ENCODE measurements around the gene STX16.

Gene STX16

DNA sequence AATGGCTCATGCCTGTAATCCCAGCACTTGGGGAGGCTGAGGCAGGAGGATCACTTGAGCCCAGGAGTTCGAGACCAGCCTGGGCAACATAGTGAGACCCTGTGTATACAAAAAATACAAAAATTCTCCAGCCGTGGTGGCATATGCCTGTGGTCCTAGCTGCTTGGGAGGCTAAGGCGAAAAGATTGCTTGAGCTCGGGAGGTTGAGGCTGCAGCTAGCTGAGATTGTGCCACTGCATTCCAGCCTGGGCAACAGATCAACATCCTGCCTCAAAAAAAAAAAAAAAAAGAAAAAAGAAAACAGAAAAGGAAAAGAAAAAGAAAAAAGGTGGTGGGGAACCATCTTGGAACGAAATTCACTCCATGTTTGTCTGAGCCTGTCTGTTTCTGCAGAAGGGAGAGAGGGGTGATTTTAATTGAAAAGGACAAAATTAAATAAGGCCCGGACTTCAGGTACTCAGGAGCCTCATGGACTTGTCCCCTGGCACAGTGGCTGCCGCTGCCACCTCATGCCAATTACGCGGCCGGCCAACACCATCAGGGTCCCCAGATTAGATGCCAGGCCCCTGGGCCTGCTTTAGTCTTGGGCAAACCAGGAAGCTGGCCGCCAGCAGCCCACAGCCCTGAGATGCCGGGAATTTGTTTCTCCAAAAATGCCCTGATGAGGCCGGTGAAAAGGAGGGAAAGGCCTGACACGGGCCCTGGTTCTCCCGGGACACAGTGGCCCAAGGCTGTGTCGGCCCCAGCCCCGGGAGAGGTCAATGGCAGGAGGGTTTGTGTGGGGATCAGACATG is 37.8 kb upstream of the STX16 start:
- Mint-ChIP-seq H3K27ac (no peak overlapping the region), H3K4me1 (no peaks in the 10 kb centered on the region), H3K4me3 (no peak overlapping the region), H3K9me3 (peaks cover 4% of the 10 kb centered on the region), H3K27me3 (peaks cover 16% of the 10 kb centered on the region), H3K36me3 (peaks cover 3% of the 10 kb centered on the region)
- ATAC-seq (ENCODE audit: low read depth) (no peak), DNase-seq (ENCODE audit: low spot score in 2 of 2) (no peak)

DNA sequence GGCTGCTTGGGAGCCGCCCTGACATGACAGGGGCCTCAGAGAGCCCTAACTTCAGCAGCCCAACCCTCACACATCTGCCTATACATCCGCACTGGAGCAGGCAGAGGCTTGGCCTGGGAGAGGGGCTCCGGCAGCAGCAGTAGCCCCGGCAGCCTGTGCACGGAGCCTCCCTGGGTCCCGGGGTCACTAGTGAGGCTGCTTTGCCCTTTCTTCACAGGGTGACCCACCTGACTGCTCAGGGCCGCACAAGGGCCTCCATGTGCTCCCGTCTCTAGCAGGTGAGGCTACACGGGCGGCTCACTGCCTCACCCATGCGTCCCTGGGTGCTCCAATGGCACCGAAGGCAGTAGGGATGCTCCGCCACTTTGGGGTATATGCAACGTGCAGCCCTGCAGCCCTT is 36.7 kb upstream of the STX16 start:
- H3K4me3 Mint-ChIP-seq, result no peak overlapping the region
- no peak overlapping the region for H3K27ac Mint-ChIP-seq
- no peaks in the 10 kb centered on the region for H3K4me1 Mint-ChIP-seq
- peaks cover 19% of the 10 kb centered on the region for H3K27me3 Mint-ChIP-seq
- ATAC-seq (ENCODE audit: low read depth) (no peak), DNase-seq (ENCODE audit: low spot score in 2 of 2) (no peak)
- H3K9me3 Mint-ChIP-seq, result peaks cover 4% of the 10 kb centered on the region
- H3K36me3 Mint-ChIP-seq, result peaks cover 3% of the 10 kb centered on the region

DNA sequence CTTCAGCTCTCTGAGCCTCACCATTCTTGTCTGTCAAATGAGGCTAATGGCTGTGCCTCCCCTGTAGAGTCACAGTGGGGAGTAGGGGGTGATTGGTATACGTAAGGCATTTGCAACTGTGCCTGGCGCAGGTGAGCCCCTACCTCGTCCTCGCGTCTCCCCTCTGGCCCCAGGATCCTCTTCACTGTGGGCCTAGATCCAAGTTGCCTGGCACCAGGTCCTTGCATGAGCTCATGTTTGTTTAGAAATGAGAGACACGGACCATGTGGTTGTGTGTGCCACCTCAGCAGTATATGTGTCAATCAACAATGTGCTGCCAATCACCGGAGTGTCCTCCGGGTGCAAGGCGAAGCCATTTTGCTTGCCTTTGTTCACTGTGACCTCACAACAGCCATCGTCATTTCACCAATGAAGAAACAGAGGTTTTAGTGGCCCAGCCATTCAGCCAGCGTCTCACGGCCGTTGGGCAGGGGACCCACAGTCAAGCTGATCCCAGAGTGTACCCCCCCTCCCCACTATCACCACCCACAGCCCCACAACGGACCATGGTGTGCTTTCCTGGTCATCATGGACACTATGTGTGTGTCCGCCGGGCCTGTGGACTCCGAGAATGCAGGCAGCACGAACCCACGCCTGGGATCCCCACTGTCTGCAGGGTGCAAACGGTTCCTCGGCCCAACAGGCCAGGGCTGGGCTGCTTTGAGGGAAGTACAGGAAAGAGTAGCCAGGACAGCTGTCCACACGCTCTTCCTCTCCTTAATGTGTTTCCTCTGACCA is 35.9 kb upstream of the STX16 start:
- peaks cover 4% of the 10 kb centered on the region for H3K9me3 Mint-ChIP-seq
- peaks cover 3% of the 10 kb centered on the region for H3K36me3 Mint-ChIP-seq
- DNase-seq (ENCODE audit: low spot score in 2 of 2) (no peak), ATAC-seq (ENCODE audit: low read depth) (no peak)
- H3K27ac Mint-ChIP-seq, result no peak overlapping the region
- H3K27me3 Mint-ChIP-seq, result peaks cover 21% of the 10 kb centered on the region
- H3K4me3 Mint-ChIP-seq, result no peak overlapping the region
- no peaks in the 10 kb centered on the region for H3K4me1 Mint-ChIP-seq

DNA sequence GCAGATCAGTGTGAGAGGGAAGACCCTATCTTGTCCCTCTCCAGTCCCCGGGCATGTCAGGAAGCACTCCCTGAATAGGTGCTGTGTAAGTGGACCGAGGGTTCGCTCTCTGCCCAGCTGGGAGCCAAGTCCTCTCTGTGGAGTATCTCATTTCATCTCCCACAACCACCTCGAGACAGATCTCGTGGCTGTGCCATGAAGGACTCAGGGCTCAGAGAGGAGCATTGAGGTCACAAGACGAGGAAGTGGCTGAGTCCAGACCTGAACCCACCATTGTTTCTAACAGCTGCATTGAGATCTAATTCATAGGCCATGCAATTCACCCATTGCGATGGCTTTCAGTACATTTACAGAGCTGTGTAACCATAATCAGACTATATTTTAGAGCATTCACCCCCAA is 34.7 kb upstream of the STX16 start:
- no peaks in the 10 kb centered on the region for H3K4me1 Mint-ChIP-seq
- H3K4me3 Mint-ChIP-seq, result no peak overlapping the region
- peaks cover 3% of the 10 kb centered on the region for H3K36me3 Mint-ChIP-seq
- ATAC-seq (ENCODE audit: low read depth) (no peak), DNase-seq (ENCODE audit: low spot score in 2 of 2) (no peak)
- peaks cover 4% of the 10 kb centered on the region for H3K9me3 Mint-ChIP-seq
- H3K27me3 Mint-ChIP-seq, result peaks cover 23% of the 10 kb centered on the region
- no peak overlapping the region for H3K27ac Mint-ChIP-seq

DNA sequence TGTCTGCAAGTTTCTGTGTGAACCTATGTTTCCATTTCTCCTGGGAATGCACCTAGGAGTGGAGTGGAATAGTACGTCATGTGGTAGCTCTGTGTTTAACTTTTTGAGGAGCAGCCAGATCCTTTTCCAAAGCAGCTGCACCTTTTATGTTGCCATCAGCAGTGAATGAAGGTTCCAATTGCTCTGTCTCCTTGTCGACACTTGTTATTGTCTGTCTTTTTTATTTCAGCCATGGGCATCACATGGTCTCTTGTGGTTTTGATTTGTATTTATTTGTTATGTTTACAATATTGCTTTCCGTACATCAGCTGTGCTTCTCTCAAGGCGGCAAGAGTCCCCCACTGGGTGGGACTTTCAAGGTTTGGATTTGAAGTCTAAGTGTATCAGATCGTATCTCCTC is 33.9 kb upstream of the STX16 start:
- H3K9me3 Mint-ChIP-seq, result peaks cover 4% of the 10 kb centered on the region
- H3K27me3 Mint-ChIP-seq, result peaks cover 27% of the 10 kb centered on the region
- no peak overlapping the region for H3K4me3 Mint-ChIP-seq
- DNase-seq (ENCODE audit: low spot score in 2 of 2) (no peak), ATAC-seq (ENCODE audit: low read depth) (no peak)
- no peaks in the 10 kb centered on the region for H3K4me1 Mint-ChIP-seq
- H3K36me3 Mint-ChIP-seq, result peaks cover 3% of the 10 kb centered on the region
- no peak overlapping the region for H3K27ac Mint-ChIP-seq

DNA sequence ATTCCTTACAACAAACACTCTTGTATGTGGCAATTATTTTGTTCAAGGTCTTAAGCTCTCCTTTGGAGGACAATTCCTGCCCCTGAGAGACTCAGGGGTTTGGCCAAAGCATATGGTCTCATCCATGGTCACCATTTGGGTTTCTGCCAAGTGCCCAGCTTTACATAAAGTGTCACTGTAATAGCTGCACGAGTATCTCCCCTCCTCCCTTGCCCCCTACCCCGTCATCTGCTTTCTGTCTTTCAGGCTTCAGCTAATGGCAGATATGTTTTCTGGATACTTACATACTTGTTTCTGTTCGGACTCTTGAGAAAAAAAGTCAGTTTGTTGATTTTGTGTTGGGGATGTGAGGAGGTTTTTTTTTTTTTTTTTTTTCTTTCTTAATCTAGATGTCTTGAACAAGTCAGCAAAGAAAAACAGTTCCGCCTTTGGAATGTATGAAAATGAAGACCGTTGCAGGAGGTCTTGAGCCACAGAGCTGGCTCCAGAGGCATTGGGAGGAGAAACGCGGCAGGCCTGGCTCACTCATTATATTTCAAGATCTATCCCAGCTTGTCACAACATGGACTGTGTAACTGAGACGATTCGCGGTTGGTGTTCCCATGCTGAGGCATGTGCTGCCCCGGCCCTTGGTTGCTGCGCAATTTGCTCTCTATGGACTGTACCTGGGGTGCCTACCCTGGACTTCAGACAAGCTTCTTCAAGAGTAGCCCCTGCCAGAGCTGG is 32.6 kb upstream of the STX16 start:
- no peak overlapping the region for H3K27ac Mint-ChIP-seq
- peaks cover 27% of the 10 kb centered on the region for H3K27me3 Mint-ChIP-seq
- H3K4me3 Mint-ChIP-seq, result no peak overlapping the region
- ATAC-seq (ENCODE audit: low read depth) (no peak), DNase-seq (ENCODE audit: low spot score in 2 of 2) (no peak)
- H3K4me1 Mint-ChIP-seq, result no peaks in the 10 kb centered on the region
- peaks cover 3% of the 10 kb centered on the region for H3K36me3 Mint-ChIP-seq
- H3K9me3 Mint-ChIP-seq, result peaks cover 4% of the 10 kb centered on the region

DNA sequence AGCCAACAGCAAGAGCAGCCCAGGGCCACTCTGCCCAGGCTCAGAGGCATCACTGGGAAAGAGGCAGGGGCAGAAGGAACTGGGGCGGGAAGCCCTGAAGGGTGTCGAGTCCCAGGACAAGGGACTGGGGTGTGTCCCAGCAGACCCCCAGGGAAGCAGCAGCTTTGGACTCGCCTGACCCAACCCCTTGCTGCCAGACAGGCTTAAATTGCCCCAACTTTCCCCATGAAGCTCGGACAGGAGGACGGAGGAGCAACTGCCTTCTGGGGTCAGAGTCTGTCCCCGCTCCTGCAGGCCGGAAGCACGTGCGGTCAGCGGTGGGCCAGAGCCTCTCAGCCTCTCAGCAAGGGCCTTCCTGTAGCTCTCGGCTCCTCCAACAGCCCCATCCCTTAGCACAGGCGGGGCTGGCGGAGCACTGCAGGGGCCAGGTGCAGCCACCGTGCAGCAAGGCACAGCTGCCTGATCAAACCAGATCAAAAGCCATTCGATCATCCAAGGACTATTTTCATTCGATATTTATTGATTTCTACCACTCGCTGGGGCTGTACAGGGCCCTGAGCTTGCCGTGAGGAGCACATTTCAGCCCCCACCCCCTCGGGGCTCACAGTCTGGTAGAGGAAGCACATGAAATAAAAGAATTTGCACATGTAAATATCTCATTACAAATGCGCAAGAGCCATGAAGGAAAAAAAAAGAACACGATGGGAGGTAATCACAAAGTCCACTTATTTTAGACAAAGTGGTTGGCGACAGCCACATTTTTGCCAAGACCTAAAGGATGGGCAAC is 31.8 kb upstream of the STX16 start:
- Mint-ChIP-seq H3K4me3 (no peak overlapping the region), H3K27me3 (peaks cover 27% of the 10 kb centered on the region), H3K4me1 (no peaks in the 10 kb centered on the region), H3K9me3 (peaks cover 4% of the 10 kb centered on the region), H3K36me3 (peaks cover 3% of the 10 kb centered on the region), H3K27ac (no peak overlapping the region)
- ATAC-seq (ENCODE audit: low read depth) (no peak), DNase-seq (ENCODE audit: low spot score in 2 of 2) (no peak)

DNA sequence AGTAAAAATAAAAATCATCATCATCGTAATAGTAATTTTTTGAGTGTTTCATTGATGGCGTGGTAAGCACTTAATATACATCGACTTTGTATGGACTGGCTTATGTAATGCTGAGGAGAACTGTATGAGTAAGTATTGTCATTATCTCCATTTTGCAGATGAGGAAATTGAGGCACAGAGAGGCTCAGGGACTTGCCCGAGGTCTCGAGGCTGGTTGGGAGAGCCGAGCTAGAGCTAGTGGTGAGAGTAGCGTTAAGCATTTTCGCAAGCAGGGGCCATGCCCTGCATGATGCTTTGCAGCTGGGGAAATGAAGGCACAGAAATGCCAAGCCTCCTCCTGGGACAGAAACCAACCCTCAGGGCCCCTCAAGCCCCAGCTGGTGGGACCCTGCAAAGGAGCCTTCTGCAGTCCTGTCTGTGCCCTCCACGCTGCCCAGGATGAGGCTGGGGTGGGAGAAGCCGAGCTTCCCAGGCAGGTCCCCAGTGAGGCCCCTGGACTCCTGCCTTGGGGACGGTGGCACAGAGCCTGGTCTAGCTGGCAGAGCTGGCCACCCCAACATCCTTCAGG is 31.1 kb upstream of the STX16 start:
- no peak overlapping the region for H3K27ac Mint-ChIP-seq
- H3K9me3 Mint-ChIP-seq, result peaks cover 4% of the 10 kb centered on the region
- H3K27me3 Mint-ChIP-seq, result peaks cover 28% of the 10 kb centered on the region
- peaks cover 3% of the 10 kb centered on the region for H3K36me3 Mint-ChIP-seq
- ATAC-seq (ENCODE audit: low read depth) (no peak), DNase-seq (ENCODE audit: low spot score in 2 of 2) (no peak)
- H3K4me1 Mint-ChIP-seq, result no peaks in the 10 kb centered on the region
- no peak overlapping the region for H3K4me3 Mint-ChIP-seq

DNA sequence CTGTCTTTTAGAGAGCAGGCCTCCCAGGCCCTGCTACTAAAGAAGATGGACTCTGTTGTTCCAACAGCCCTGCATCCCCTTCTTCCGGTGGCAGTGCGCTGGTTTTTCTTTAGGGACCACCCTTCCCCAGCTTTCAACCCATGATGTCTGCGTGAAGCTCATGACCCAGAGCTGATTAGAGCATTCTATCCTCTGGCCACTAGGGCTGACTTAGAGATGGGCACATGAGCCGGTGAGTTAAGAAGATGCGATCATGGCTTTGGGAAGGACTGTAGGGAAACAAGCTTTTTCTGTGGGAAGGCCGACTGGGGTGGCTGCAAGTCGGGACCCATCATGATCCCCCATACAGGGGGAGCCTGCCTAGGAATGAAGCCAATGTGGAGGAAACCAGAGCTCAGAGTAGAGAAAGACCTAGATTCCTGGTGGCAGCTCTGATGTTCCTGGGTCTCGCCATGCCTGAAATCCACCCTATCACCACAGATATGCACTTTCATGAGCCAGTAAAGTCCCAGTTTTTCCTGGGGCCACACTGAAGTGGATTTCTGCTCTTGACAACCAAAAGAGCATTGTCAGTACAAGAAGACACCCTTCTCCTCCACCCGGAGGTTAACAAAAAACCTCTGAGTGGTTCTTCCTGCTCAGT is 29.1 kb upstream of the STX16 start:
- Mint-ChIP-seq H3K27ac (no peak overlapping the region), H3K4me3 (no peak overlapping the region), H3K4me1 (peaks cover 5% of the 10 kb centered on the region), H3K27me3 (peaks cover 23% of the 10 kb centered on the region), H3K36me3 (peaks cover 3% of the 10 kb centered on the region), H3K9me3 (peaks cover 4% of the 10 kb centered on the region)
- ATAC-seq (ENCODE audit: low read depth), result no peak
- no peak for DNase-seq (ENCODE audit: low spot score in 2 of 2)

DNA sequence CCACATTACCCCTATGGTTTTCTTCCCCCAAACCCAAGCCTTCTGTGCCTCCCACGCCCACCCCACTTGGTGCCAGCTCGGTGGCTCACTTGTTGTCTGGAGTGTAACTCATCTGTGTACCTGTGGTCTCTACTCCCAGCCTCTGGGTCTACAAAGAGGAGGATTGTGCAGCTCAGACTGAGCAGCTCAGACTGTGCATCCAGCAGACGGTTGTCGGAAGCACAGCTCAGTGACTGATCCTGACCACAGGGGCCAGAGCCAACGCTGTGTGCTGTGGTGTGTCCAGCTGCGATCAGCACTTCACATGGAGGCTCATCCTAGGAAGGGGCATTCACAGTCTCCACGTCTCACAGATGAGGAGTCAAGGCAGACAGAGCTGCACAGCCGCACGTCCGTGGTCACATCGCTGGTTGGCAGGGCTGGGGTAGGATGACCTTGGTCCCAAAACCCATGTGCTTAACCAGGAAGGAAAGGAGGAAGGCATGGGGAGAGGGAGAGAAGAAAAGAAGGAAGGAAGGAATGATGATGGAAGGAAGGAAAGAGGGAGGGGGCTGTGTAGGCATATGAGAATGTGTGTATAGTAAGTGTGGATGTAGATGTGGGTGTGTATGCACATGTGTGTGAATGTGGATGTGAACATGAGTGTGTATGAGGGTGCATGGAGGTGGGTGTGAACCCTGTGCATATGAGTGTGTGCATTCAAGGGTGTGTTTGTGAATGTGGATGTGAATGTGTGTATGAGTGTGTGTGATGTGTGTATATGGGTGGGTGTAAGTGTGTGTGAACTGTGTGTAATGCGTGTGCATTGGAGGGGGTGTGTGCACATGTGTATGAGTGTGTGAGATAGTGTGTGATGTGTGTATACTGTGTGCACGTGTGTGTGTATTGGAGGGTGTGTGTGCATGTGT is 28.2 kb upstream of the STX16 start:
- no peak for ATAC-seq (ENCODE audit: low read depth)
- Mint-ChIP-seq H3K4me1 (peaks cover 6% of the 10 kb centered on the region), H3K27ac (no peak overlapping the region)

DNA sequence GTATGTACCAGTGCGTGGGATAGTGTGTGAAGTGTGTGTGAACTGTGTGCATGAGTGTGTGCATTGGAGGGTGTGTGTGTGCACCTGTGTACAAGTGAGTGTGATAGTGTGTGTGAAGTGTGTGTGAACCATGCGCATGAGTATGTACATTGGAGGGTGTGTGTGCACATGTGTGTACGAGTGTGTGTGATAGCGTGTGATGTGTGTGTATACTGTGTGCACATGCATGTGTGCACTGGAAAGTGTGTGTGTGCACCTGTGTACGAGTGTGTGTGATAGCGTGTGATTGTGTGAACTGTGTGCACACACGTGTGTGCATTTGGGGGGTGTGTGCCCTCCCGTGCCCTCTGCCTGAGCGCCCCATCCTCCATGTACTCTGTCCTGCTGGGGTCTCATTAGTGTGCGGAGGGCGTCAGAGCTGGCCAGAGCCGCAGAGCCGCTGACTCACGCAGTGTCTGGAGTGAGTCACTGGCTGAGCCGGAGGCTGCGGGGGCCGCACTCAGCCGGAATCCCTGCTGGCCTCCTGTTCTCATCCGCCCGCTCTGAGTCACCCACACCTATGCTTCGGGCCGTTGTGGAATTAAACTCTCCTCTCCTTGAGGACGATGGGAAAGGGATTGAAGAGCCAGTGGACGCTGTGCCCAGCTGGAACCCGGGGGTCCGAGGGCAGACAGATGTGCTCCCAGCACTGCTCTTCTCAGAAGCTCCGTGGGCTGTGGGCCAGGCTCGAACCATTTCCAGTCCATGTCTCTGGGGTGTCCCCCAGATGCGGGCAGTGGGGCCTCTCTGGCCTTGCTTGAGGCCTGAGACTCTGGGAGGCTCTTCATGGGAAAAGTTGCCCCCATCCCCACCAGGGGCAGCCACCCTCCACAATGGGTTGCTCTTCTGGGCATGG is 27.3 kb upstream of the STX16 start:
- H3K4me3 Mint-ChIP-seq, result no peak overlapping the region
- peaks cover 6% of the 10 kb centered on the region for H3K4me1 Mint-ChIP-seq
- H3K9me3 Mint-ChIP-seq, result no peaks in the 10 kb centered on the region
- no peak for DNase-seq (ENCODE audit: low spot score in 2 of 2)
- H3K27me3 Mint-ChIP-seq, result peaks cover 17% of the 10 kb centered on the region
- no peak overlapping the region for H3K27ac Mint-ChIP-seq
- ATAC-seq (ENCODE audit: low read depth), result no peak
- H3K36me3 Mint-ChIP-seq, result no peaks in the 10 kb centered on the region

More for the DNA sequence above, 28.2 kb upstream of the STX16 start:
- Mint-ChIP-seq H3K27me3 (peaks cover 19% of the 10 kb centered on the region), H3K36me3 (no peaks in the 10 kb centered on the region), H3K9me3 (no peaks in the 10 kb centered on the region), H3K4me3 (no peak overlapping the region)
- no peak for DNase-seq (ENCODE audit: low spot score in 2 of 2)
